ENCODE measurements around the gene SF3B3.
"Not testable (repeated sequence)": the region's sequence is repeated elsewhere in the genome, so short reads cannot be mapped to it uniquely, and the experiment has no call there.

Gene SF3B3

GRCh38 chr16:70621864-70622263, 98.2 kb downstream of the SF3B3 start:
- not testable (repeated sequence) for DNase-seq (ENCODE audit: low spot score)

All from CD4-positive, alpha-beta T cell treated with Interleukin-6 at 100 ng/mL for 8 hours (primary cell).